ENCODE results near the gene CD46. TPM values are rescaled to one million over a fixed set of nuclear protein-coding genes. Genes with fewer than 3 reads are reported as not detected.
"Not testable (repeated sequence)": the region's sequence is repeated elsewhere in the genome, so short reads cannot be mapped to it uniquely, and the experiment has no call there.

CD46 gene
- total RNA-seq, result 100 to 1,000 TPM in 5 of 9 donors, 10 to 100 TPM in 4; 67.7 to 133 (median 101) TPM
- polyA plus RNA-seq, result 10 to 100 TPM; 40.6 to 68.0 TPM
- long read RNA-seq, donor 1, transcript CD46-204 (11 exons, 3,188 nt), result major isoform, 65 of 164 reads
- long read RNA-seq, donor 1, transcript CD46-203 (12 exons, 3,233 nt), result minor isoform, 9 of 164 reads
- long read RNA-seq, donor 1, transcript CD46-208 (13 exons, 3,326 nt), result minor isoform, 16 of 164 reads
- long read RNA-seq, donor 1, transcript CD46-207 (12 exons, 3,281 nt), result minor isoform, 45 of 164 reads
- long read RNA-seq, donor 1, partial matches to known transcripts, result 4 of 164 reads
- long read RNA-seq, donor 1, other reads (novel, unspliced or antisense), result 22 of 164 reads
- long read RNA-seq, donor 2, transcript CD46-208 (13 exons, 3,326 nt), result minor isoform, 26 of 392 reads
- long read RNA-seq, donor 2, transcript CD46-203 (12 exons, 3,233 nt), result minor isoform, 19 of 392 reads
- long read RNA-seq, donor 2, transcript CD46-204 (11 exons, 3,188 nt), result major isoform, 145 of 392 reads
- long read RNA-seq, donor 2, transcript CD46-207 (12 exons, 3,281 nt), result minor isoform, 107 of 392 reads
- long read RNA-seq, donor 2, partial matches to known transcripts, result 19 of 392 reads
- long read RNA-seq, donor 2, other reads (novel, unspliced or antisense), result 62 of 392 reads
- long read RNA-seq, donor 3, transcript CD46-204 (11 exons, 3,188 nt), result major isoform, 78 of 159 reads
- long read RNA-seq, donor 3, transcript CD46-207 (12 exons, 3,281 nt), result minor isoform, 48 of 159 reads
- long read RNA-seq, donor 3, partial matches to known transcripts, result 14 of 159 reads
- long read RNA-seq, donor 3, other reads (novel, unspliced or antisense), result 12 of 159 reads

DNA sequence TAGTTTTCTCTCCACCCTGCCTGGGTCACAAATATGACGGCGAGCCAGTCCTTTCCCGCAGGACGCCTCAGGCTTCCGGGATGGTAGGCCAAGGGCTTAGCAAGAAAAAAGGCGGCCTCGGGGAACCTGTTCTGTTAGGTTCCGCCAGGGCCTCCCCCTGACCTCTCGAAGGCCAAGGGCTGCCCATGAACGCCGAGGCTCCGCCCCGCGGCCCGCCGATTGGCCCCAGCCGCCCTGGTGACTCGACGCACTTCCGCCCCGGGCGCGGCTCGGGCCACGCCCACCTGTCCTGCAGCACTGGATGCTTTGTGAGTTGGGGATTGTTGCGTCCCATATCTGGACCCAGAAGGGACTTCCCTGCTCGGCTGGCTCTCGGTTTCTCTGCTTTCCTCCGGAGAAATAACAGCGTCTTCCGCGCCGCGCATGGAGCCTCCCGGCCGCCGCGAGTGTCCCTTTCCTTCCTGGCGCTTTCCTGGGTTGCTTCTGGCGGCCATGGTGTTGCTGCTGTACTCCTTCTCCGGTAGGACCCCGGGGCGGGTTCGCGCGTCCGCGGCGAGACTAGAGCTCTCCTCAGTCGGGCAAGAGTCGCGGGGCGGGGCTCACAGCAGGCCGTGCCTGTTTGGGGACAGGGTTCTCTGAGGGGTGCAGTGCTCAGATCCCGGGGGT is at the start of gene CD46:
TSS of gene CD46 (plus strand) at position 265 of the 666 bp plus-strand sequence. CDS start at position 424, 159 bp downstream.
- DNase-seq (peak; percentile 97 to 99 (median 98)), ATAC-seq (peak; percentile 98 to 99 (median 98))
- Histone ChIP-seq H3K27me3 (no peaks in the 10 kb centered on the region), H3K9me3 (no peaks in the 10 kb centered on the region), H3K4me1 (peaks cover 0 to 67% (median 48%) of the 10 kb centered on the region in 12 donors), H3K27ac (peak within 1 kb of the TSS; percentile 74 to 96 (median 90)), H3K4me3 (peak within 1 kb of the TSS; percentile 48 to 94 (median 82)), H3K36me3 (peaks cover 0 to 2% (median under 1%) of the 10 kb centered on the region in 9 donors)
- 0% methylated on average over 33 to 55 of the region's 55 CpGs for WGBS, 4 donors
- TF ChIP-seq POLR2A (IDR thresholded peaks at IDR 0.05), result peak; percentile 62 to 95
- TF ChIP-seq, protein P1, sequence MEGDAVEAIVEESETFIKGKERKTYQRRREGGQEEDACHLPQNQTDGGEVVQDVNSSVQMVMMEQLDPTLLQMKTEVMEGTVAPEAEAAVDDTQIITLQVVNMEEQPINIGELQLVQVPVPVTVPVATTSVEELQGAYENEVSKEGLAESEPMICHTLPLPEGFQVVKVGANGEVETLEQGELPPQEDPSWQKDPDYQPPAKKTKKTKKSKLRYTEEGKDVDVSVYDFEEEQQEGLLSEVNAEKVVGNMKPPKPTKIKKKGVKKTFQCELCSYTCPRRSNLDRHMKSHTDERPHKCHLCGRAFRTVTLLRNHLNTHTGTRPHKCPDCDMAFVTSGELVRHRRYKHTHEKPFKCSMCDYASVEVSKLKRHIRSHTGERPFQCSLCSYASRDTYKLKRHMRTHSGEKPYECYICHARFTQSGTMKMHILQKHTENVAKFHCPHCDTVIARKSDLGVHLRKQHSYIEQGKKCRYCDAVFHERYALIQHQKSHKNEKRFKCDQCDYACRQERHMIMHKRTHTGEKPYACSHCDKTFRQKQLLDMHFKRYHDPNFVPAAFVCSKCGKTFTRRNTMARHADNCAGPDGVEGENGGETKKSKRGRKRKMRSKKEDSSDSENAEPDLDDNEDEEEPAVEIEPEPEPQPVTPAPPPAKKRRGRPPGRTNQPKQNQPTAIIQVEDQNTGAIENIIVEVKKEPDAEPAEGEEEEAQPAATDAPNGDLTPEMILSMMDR (IDR thresholded peaks at IDR 0.05), result no peak
- intact Hi-C loops (cut with DNase I), result no loop called here

DNA sequence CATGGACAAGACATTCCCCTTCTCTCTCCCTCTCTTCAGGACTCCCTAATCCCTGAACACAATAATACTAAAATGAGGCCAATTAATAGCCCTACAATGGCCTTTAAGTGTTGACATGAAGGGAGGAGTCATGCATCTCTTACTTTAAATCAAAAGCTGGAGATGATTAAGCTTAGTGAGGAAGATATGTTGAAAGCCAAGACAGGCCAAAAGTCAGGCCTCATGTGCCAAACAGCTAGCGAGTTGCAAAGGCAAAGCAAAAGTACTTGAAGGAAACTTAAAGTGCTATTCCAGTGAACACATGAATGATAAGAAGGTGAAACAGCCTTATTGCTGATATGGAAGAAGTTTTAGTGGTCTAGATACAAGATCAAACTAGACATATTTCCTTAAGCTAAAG is 49.5 kb upstream of the CD46 start:
- intact Hi-C loops (cut with DNase I), result no loop called here
- ATAC-seq (no peak), DNase-seq (no peak)
- WGBS, 4 donors, result 79 to 82% (median 80%) methylated on average over 1 of the region's 1 CpG
- no peaks in the 10 kb centered on the region for H3K9me3 ChIP-seq
- H3K4me3 ChIP-seq, result no peak overlapping the region
- no peaks in the 10 kb centered on the region for H3K4me1 ChIP-seq
- peaks cover 0 to 3% (median 0%) of the 10 kb centered on the region in 9 donors for H3K27me3 ChIP-seq
- H3K27ac ChIP-seq, result no peak overlapping the region
- H3K36me3 ChIP-seq, result no peaks in the 10 kb centered on the region
- TF ChIP-seq POLR2A (IDR thresholded peaks at IDR 0.05), result no peak
- TF ChIP-seq, protein P1 (IDR thresholded peaks at IDR 0.05), result no peak

DNA sequence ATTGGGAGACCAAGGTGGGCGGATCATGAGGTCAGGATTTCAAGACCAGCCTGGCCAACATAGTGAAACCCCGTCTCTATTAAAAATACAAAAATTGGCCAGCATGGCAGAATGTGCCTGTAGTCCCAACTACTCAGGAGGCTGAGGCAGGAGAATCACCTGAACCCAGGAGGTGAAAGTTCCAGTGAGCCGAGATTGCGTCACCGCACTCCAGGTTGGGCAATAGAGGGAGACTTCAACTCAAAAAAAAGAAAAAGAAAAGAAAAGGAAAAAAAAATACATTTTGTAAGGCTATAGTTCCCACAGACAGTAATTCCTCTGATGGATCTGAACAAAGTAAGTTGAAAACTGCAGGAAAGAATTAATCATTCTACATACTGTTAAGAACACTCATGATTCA is 48.1 kb upstream of the CD46 start:
- Histone ChIP-seq H3K4me3 (no peak overlapping the region), H3K9me3 (no peaks in the 10 kb centered on the region), H3K4me1 (no peaks in the 10 kb centered on the region), H3K36me3 (no peaks in the 10 kb centered on the region), H3K27me3 (peaks cover 0 to 3% (median 0%) of the 10 kb centered on the region in 9 donors), H3K27ac (no peak overlapping the region)
- intact Hi-C loops (cut with DNase I), result no loop called here
- ATAC-seq (no peak), DNase-seq (no peak)
- WGBS, 4 donors, result 87 to 96% (median 94%) methylated on average over 5 of the region's 5 CpGs
- no peak for TF ChIP-seq POLR2A (IDR thresholded peaks at IDR 0.05)
- TF ChIP-seq, protein P1 (IDR thresholded peaks at IDR 0.05), result no peak

DNA sequence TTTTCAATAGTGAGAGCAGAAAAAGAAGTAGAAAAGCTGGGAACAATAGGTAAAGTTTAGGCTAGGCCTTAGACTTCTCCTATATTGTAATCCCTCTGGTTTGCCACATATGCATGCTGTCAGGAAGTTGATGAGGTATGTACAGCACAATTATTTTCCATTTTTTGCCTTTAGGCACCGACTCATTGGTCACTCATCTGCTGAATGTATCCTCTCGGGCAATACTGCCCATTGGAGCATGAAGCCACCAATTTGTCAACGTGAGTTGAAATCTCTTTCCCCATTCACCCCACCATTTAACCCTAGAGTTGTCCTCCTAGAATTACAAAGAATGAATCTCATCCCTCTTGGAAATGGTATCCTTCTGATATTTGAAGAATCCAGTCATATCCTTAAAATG is 43.9 kb upstream of the CD46 start:
- DNase-seq; intact Hi-C loops (cut with DNase I); H3K27ac ChIP-seq; ATAC-seq; H3K27me3 ChIP-seq; H3K36me3 ChIP-seq; H3K4me3 ChIP-seq; H3K4me1 ChIP-seq; H3K9me3 ChIP-seq: not testable (repeated sequence)
- WGBS, 4 donors, result 73 to 75% (median 73%) methylated on average over 3 of the region's 3 CpGs

Measured in heart left ventricle (tissue), 16 donors.